PC-9 (cell line): Measurements from ENCODE around the gene ARFGEF3. TPM values are rescaled to one million over a fixed set of nuclear protein-coding genes. Genes with fewer than 3 reads are reported as not detected.

Source experiments
- BruUV-seq: library from RNA; stranded (reverse); fragments of 400-500 nt; replicated peaks from 2 replicates; lab custom pipeline; 2021; lab: Mats Ljungman, UMichigan
- CTCF ChIA-PET: fragments of 300-600 bp; sonication (Branson Sonifier 250); formaldehyde crosslinking; loops from one replicate; lab custom pipeline; 2022; ENCODE audit warnings: antibody characterized with exemption; lab: Charles Lee
- POLR2A ChIA-PET: fragments of 300-600 bp; sonication (Branson Sonifier 250); formaldehyde crosslinking; loops from one replicate; lab custom pipeline; 2022; ENCODE audit warnings: antibody characterized with exemption; ENCODE audit not compliant: unreplicated experiment; lab: Charles Lee
- DNase-seq, 2 experiments: peaks; one replicate each; pipeline versions ENCODE4 v3.0.0 to v3.0.0-alpha.2; 2015 to 2022; ENCODE audit warnings: mixed read lengths in 1 of 2
- H2AFZ ChIP-seq: fragments of 200-600 bp; sonication (generic); 2 replicates; pipeline ENCODE4 v1.8.1; 2017; ENCODE audit warnings: antibody characterized with exemption
- H3F3A ChIP-seq: fragments of 200-600 bp; sonication (generic); 2 replicates; pipeline ENCODE4 v1.8.1; 2017; ENCODE audit warnings: antibody characterized with exemption, mild to moderate bottlenecking, low read depth; ENCODE audit not compliant: insufficient read depth
- H3K27ac ChIP-seq: fragments of 200-600 bp; sonication (generic); 2 replicates; pipeline ENCODE4 v1.6.1; 2016; ENCODE audit warnings: mixed run types
- H3K27me3 ChIP-seq: fragments of 200-600 bp; sonication (generic); 2 replicates; pipeline ENCODE4 v1.6.1; 2016; ENCODE audit warnings: low read depth, mixed run types; ENCODE audit not compliant: insufficient read depth
- H3K36me3 ChIP-seq: fragments of 200-600 bp; sonication (generic); 2 replicates; pipeline ENCODE4 v1.6.1; 2016; ENCODE audit warnings: low read depth, mixed run types
- H3K4me1 ChIP-seq: fragments of 200-600 bp; sonication (generic); replicated peaks from 2 replicates; pipeline ENCODE4 v1.6.1; 2016; ENCODE audit warnings: mixed run types; ENCODE audit not compliant: insufficient read depth
- H3K4me2 ChIP-seq: fragments of 200-600 bp; sonication (generic); 2 replicates; pipeline ENCODE4 v1.6.1; 2017; ENCODE audit warnings: mixed run types
- H3K4me3 ChIP-seq: fragments of 200-600 bp; sonication (generic); 2 replicates; pipeline ENCODE4 v1.6.1; 2016; ENCODE audit warnings: mixed run types
- H3K79me2 ChIP-seq: fragments of 200-600 bp; sonication (generic); 2 replicates; pipeline ENCODE4 v1.6.1; 2017; ENCODE audit warnings: low read depth, mixed run types
- H3K9me2 ChIP-seq: fragments of 200-600 bp; sonication (generic); 2 replicates; pipeline ENCODE4 v1.8.1; 2017; ENCODE audit warnings: mild to moderate bottlenecking; ENCODE audit not compliant: insufficient read depth
- H3K9me3 ChIP-seq: fragments of 200-600 bp; sonication (generic); 2 replicates; pipeline ENCODE4 v1.8.1; 2016; ENCODE audit warnings: low read depth; ENCODE audit not compliant: insufficient read depth
- H4K20me1 ChIP-seq: fragments of 200-600 bp; sonication (generic); 2 replicates; pipeline ENCODE4 v1.8.1; 2017; ENCODE audit not compliant: insufficient read depth
- EZH2 ChIP-seq: fragments of 200-600 bp; sonication (generic); IDR thresholded peaks from 2 replicates; pipeline ENCODE4 v1.8.0; 2017; ENCODE audit warnings: antibody characterized with exemption, low read depth
- intact Hi-C: fragments of 100-400 bp; cut with micrococcal nuclease; formaldehyde crosslinking; loops from one replicate; pipeline ENCODE4 v1.10.0; 2022; ENCODE audit not compliant: unreplicated experiment
- total RNA-seq: library from RNA; stranded (reverse); gene quantifications from 2 replicates; pipeline ENCODE4 v1.2.3, GENCODE V29; 2021
- TF ChIP-seq, protein P1 (sequence below): fragments of 200-600 bp; sonication (generic); conservative IDR thresholded peaks from 2 replicates; pipeline ENCODE4 v1.6.1; 2017; ENCODE audit warnings: mixed run types, antibody characterized with exemption, mild to moderate bottlenecking, moderate library complexity

The ARFGEF3 gene
- total RNA-seq, 1 experiment from 2014 or later, result 9.9 TPM

DNA sequence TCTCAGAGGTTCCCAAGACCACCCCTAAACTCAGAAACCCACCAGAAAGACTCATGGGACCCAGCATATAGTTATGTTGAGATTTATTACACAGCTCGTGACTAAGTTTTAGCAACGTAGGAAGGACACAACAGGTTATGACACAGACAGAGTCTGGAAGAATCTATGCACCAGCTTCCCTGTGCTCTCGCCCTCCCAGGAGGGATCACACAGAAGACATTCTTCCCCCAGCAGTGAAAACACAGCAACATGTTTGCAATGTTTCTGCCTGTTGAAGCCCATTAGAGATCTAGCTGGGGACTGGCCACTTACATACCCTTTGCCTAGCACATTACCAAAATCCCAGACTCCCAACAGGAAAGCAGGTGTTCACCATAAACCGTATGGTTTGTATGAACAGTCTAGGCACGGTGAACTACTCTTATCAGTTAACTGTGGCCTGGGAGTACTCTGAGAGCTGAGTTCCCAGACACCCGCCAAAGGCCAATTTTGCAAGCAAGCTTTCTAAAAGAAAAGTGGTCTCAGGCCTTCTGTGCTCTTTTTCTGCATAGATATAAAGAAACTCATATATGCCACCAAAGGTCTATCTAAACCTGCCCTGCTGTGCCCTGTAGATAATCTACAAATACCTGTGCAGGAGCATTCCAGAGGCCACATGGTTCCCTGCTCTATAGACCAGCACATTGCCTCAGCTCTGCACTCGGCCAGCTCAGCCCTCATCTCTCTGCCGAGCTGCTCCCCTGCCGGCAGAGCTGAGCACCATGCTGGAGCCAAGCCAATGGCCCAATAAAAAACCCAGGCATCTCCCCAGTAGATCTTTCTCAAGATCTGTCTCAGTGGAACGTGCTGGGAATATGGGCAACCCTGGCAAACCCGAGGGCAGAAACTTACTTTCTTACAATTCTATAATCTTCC is 146.3 kb downstream of the ARFGEF3 start:
- H2AFZ ChIP-seq, result no peak overlapping the region
- no peak for DNase-seq
- H3K9me2 ChIP-seq, result no peaks in the 10 kb centered on the region
- H4K20me1 ChIP-seq, result no peaks in the 10 kb centered on the region
- BruUV-seq, result no TSS peak
- H3K4me3 ChIP-seq, result no peak overlapping the region
- no peaks in the 10 kb centered on the region for H3K4me1 ChIP-seq
- H3K9me3 ChIP-seq, result no peaks in the 10 kb centered on the region
- H3K36me3 ChIP-seq, result no peaks in the 10 kb centered on the region
- no peak overlapping the region for H3K27ac ChIP-seq
- ChIA-PET CTCF (interaction anchor here (0.5 kb wide), 1 partner anchor 122 kb away, joined by 4 read pairs; no protein-coding TSS in a partner anchor), POLR2A (no interaction called here)
- H3K27me3 ChIP-seq, result no peaks in the 10 kb centered on the region
- no peak overlapping the region for H3K4me2 ChIP-seq
- intact Hi-C loops, result no loop called here
- TF ChIP-seq EZH2, result no peak
- TF ChIP-seq, protein P1, sequence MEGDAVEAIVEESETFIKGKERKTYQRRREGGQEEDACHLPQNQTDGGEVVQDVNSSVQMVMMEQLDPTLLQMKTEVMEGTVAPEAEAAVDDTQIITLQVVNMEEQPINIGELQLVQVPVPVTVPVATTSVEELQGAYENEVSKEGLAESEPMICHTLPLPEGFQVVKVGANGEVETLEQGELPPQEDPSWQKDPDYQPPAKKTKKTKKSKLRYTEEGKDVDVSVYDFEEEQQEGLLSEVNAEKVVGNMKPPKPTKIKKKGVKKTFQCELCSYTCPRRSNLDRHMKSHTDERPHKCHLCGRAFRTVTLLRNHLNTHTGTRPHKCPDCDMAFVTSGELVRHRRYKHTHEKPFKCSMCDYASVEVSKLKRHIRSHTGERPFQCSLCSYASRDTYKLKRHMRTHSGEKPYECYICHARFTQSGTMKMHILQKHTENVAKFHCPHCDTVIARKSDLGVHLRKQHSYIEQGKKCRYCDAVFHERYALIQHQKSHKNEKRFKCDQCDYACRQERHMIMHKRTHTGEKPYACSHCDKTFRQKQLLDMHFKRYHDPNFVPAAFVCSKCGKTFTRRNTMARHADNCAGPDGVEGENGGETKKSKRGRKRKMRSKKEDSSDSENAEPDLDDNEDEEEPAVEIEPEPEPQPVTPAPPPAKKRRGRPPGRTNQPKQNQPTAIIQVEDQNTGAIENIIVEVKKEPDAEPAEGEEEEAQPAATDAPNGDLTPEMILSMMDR, result no peak
- no peaks in the 10 kb centered on the region for H3K79me2 ChIP-seq
- peaks cover 10% of the 10 kb centered on the region; the same call in 1 of the 2 replicates for H3F3A ChIP-seq

DNA sequence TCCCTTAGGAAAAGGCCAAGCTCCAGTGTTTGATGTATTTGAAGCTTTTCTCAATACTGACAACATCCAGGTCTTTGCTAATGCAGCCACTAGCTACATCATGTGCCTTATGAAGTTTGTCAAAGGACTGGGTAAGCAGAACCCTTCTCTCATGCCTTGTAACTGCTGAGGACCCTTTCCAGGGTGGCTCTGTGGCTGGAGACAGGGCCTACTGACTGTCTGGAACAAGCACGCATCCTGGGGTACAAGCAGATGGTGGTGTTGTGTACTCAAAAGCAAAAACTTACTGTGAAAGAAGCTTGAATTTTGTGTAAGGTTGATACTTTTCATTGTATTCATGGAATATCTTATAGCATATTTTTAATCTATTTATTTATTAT is 147.0 kb downstream of the ARFGEF3 start:
- no peaks in the 10 kb centered on the region for H3K27me3 ChIP-seq
- no peaks in the 10 kb centered on the region for H3K9me3 ChIP-seq
- no peaks in the 10 kb centered on the region for H3K79me2 ChIP-seq
- CTCF ChIA-PET, result no interaction called here
- POLR2A ChIA-PET, result no interaction called here
- peaks cover 10% of the 10 kb centered on the region; the same call in 1 of the 2 replicates for H3F3A ChIP-seq
- H3K4me3 ChIP-seq, result no peak overlapping the region
- H3K4me1 ChIP-seq, result no peaks in the 10 kb centered on the region
- no peaks in the 10 kb centered on the region for H4K20me1 ChIP-seq
- no peak for DNase-seq
- H2AFZ ChIP-seq, result no peak overlapping the region
- peaks cover 3% of the 10 kb centered on the region; the same call in 1 of the 2 replicates for H3K36me3 ChIP-seq
- H3K27ac ChIP-seq, result no peak overlapping the region
- intact Hi-C loops, result no loop called here
- no peaks in the 10 kb centered on the region for H3K9me2 ChIP-seq
- H3K4me2 ChIP-seq, result no peak overlapping the region
- TF ChIP-seq EZH2, result no peak
- TF ChIP-seq, protein P1, result no peak
- no TSS peak for BruUV-seq

GRCh38 chr6:138309695-138310094 is 148.0 kb downstream of the ARFGEF3 start:
- H3K4me2 ChIP-seq, result no peak overlapping the region
- DNase-seq, result no peak
- H2AFZ ChIP-seq, result no peak overlapping the region
- H3K79me2 ChIP-seq, result no peaks in the 10 kb centered on the region
- POLR2A ChIA-PET, result no interaction called here
- H3K9me3 ChIP-seq, result no peaks in the 10 kb centered on the region
- H4K20me1 ChIP-seq, result no peaks in the 10 kb centered on the region
- intact Hi-C loops, result no loop called here
- no peaks in the 10 kb centered on the region for H3K27me3 ChIP-seq
- H3K36me3 ChIP-seq, result peaks cover 11% of the 10 kb centered on the region; the same call in 1 of the 2 replicates
- no peaks in the 10 kb centered on the region for H3K4me1 ChIP-seq
- no peak overlapping the region for H3K4me3 ChIP-seq
- H3K27ac ChIP-seq, result no peak overlapping the region
- TF ChIP-seq, protein P1, result no peak
- TF ChIP-seq EZH2, result no peak
- H3K9me2 ChIP-seq, result no peaks in the 10 kb centered on the region
- no TSS peak for BruUV-seq
- CTCF ChIA-PET, result no interaction called here
- H3F3A ChIP-seq, result peaks cover 7% of the 10 kb centered on the region; the same call in 1 of the 2 replicates
